Neural progenitor cell (in vitro differentiated cells): ENCODE results near the gene RPL10A. TPM values are rescaled to one million over a fixed set of nuclear protein-coding genes. Genes with fewer than 3 reads are reported as not detected.

Source experiments
- DNase-seq: peaks from one replicate; pipeline ENCODE4 v3.0.0-alpha.2; 2016; ENCODE audit warnings: low spot score
- H2AFZ ChIP-seq: fragments of 200-600 bp; sonication (generic); replicated peaks from 2 replicates; pipeline ENCODE4 v1.6.1; 2016; ENCODE audit warnings: antibody characterized with exemption
- H3F3A ChIP-seq: fragments of 200-600 bp; sonication (generic); 2 replicates; pipeline ENCODE4 v1.6.1; 2016; ENCODE audit warnings: antibody characterized with exemption, low read depth
- H3K27ac ChIP-seq: fragments of 200-600 bp; sonication (generic); 2 replicates; pipeline ENCODE4 v1.5.1; 2016; ENCODE audit warnings: mild to moderate bottlenecking
- H3K27me3 ChIP-seq: fragments of 200-600 bp; sonication (generic); 2 replicates; pipeline ENCODE4 v1.6.1; 2016; ENCODE audit warnings: mild to moderate bottlenecking, moderate library complexity
- H3K36me3 ChIP-seq: fragments of 200-600 bp; sonication (generic); 2 replicates; pipeline ENCODE4 v1.5.1; 2016
- H3K4me1 ChIP-seq: fragments of 200-600 bp; sonication (generic); 2 replicates; pipeline ENCODE4 v1.6.1; 2016; ENCODE audit warnings: mixed run types
- H3K4me2 ChIP-seq: fragments of 200-600 bp; sonication (generic); 2 replicates; pipeline ENCODE4 v1.6.1; 2016
- H3K4me3 ChIP-seq: fragments of 200-600 bp; sonication (generic); 2 replicates; pipeline ENCODE4 v1.5.1; 2016
- H3K79me2 ChIP-seq: fragments of 200-600 bp; sonication (generic); 2 replicates; pipeline ENCODE4 v1.6.1; 2016; ENCODE audit warnings: low read depth
- H3K9ac ChIP-seq: fragments of 200-600 bp; sonication (generic); 2 replicates; pipeline ENCODE4 v1.6.1; 2016
- H3K9me3 ChIP-seq: fragments of 200-600 bp; sonication (generic); 2 replicates; pipeline ENCODE4 v1.5.1; 2016; ENCODE audit warnings: low read depth
- H4K20me1 ChIP-seq: fragments of 200-600 bp; sonication (generic); 2 replicates; pipeline ENCODE4 v1.6.1; 2016; ENCODE audit warnings: low read depth
- H3K27ac Mint-ChIP-seq: 3 replicates; pipeline ENCODE4 v1.8.0; 2021; ENCODE audit warnings: mixed read lengths
- H3K27me3 Mint-ChIP-seq: 2 replicates; pipeline ENCODE4 v1.8.0; 2022; ENCODE audit warnings: low read depth, mild to moderate bottlenecking, inconsistent platforms, moderate library complexity, mixed read lengths; ENCODE audit not compliant: insufficient read depth
- H3K36me3 Mint-ChIP-seq: 3 replicates; pipeline ENCODE4 v1.8.0; 2021; ENCODE audit warnings: mixed read lengths
- H3K4me1 Mint-ChIP-seq: 3 replicates; pipeline ENCODE4 v1.8.0; 2021; ENCODE audit warnings: mixed read lengths
- H3K4me3 Mint-ChIP-seq: 3 replicates; pipeline ENCODE4 v1.8.0; 2021; ENCODE audit warnings: mild to moderate bottlenecking, moderate library complexity, mixed read lengths
- H3K9me3 Mint-ChIP-seq: 3 replicates; pipeline ENCODE4 v1.8.0; 2020; ENCODE audit warnings: mixed read lengths
- EZH2 ChIP-seq: fragments of 200-600 bp; sonication (generic); IDR thresholded peaks from 2 replicates; pipeline ENCODE4 v1.6.1; 2017; ENCODE audit warnings: antibody characterized with exemption, mild to moderate bottlenecking, moderate library complexity
- EZH2phosphoT487 ChIP-seq: fragments of 200-600 bp; sonication (generic); IDR thresholded peaks from 2 replicates; pipeline ENCODE4 v1.6.1; 2017; ENCODE audit warnings: antibody characterized with exemption
- microRNA-seq: library from miRNA; unstranded; fragments of <30 nt; microRNA quantifications from one replicate; pipeline ENCODE4, GENCODE V29; 2016
- small RNA-seq: library from RNA; depleted of rRNA; stranded (forward); fragments of <200 nt; gene quantifications from one replicate; pipeline ENCODE3, GENCODE V24; 2015
- total RNA-seq: library from RNA; depleted of rRNA; stranded (reverse); fragments of >200 nt; gene quantifications from 2 replicates; pipeline ENCODE4 v1.2.3, GENCODE V29; 2015; ENCODE audit warnings: low replicate concordance
- TF ChIP-seq, protein P1 (sequence below): fragments of 200-600 bp; sonication (generic); IDR thresholded peaks from 2 replicates; pipeline ENCODE4 v1.5.1; 2017; ENCODE audit warnings: antibody characterized with exemption, mild to moderate bottlenecking

Gene RPL10A
- total RNA-seq, 1 donor from 2014 or later = 2,002 TPM

DNA sequence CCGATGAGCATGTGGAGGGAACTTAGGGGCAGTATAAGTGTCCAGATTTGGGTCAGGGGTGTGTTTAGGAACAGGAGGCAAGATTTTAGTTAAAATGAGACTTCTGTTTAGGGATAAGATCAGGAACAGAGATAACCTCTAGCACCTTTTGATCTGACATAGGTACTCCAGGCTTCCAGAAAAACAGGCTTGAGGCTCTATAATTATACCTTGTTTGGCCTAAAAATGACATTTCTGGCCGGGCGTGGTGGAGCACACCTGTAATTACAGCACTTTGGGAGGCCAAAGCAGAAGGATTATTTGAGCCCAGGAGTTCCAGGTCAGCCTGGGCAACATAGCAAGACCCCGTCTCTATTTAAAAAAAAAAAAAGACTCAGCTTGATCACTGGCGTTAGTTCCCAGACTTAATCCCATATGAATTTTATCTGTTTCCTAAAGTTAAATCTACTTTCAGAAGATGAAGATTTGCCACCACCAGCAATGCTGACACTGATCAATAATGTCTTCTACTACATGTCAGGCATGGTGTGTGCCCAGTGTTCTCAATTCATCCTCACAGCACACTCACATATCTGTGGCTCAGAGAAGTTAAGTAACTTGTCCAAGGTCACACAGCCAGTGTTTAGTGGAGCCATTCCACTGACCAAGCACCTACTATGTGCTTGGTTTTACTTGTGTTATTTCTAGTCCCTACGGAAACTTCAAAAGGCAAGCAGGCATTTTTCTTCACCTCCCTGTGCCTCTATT, 50.5 kb downstream of the RPL10A start:
- peaks cover 3% of the 10 kb centered on the region for H3K27me3 Mint-ChIP-seq
- Histone ChIP-seq H3K4me2 (no peak overlapping the region), H2AFZ (no peak overlapping the region), H3F3A (peaks cover 13% of the 10 kb centered on the region), H3K4me3 (no peak overlapping the region), H4K20me1 (no peaks in the 10 kb centered on the region), H3K9me3 (no peaks in the 10 kb centered on the region), H3K9ac (no peak overlapping the region), H3K4me1 (peaks cover 11% of the 10 kb centered on the region), H3K79me2 (no peaks in the 10 kb centered on the region), H3K27ac (no peak overlapping the region), H3K27me3 (no peaks in the 10 kb centered on the region), H3K36me3 (no peaks in the 10 kb centered on the region)
- no peaks in the 10 kb centered on the region for H3K36me3 Mint-ChIP-seq
- H3K4me3 Mint-ChIP-seq = peak overlapping the region; percentile 13
- no peak for TF ChIP-seq EZH2
- TF ChIP-seq EZH2phosphoT487 = no peak
- TF ChIP-seq, protein P1, sequence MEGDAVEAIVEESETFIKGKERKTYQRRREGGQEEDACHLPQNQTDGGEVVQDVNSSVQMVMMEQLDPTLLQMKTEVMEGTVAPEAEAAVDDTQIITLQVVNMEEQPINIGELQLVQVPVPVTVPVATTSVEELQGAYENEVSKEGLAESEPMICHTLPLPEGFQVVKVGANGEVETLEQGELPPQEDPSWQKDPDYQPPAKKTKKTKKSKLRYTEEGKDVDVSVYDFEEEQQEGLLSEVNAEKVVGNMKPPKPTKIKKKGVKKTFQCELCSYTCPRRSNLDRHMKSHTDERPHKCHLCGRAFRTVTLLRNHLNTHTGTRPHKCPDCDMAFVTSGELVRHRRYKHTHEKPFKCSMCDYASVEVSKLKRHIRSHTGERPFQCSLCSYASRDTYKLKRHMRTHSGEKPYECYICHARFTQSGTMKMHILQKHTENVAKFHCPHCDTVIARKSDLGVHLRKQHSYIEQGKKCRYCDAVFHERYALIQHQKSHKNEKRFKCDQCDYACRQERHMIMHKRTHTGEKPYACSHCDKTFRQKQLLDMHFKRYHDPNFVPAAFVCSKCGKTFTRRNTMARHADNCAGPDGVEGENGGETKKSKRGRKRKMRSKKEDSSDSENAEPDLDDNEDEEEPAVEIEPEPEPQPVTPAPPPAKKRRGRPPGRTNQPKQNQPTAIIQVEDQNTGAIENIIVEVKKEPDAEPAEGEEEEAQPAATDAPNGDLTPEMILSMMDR = no peak
- no peak for DNase-seq
- peak overlapping the region; percentile 57 for H3K27ac Mint-ChIP-seq
- no peaks in the 10 kb centered on the region for H3K9me3 Mint-ChIP-seq
- H3K4me1 Mint-ChIP-seq = peaks cover 6% of the 10 kb centered on the region

- Histone ChIP-seq H3K9ac (no peak overlapping the region), H3K4me3 (no peak overlapping the region), H3K9me3 (no peaks in the 10 kb centered on the region), H3K27me3 (no peaks in the 10 kb centered on the region), H3K36me3 (no peaks in the 10 kb centered on the region), H3K4me1 (peaks cover 11% of the 10 kb centered on the region), H3K27ac (no peak overlapping the region), H3K79me2 (no peaks in the 10 kb centered on the region), H2AFZ (no peak overlapping the region), H3K4me2 (no peak overlapping the region), H3F3A (peaks cover 13% of the 10 kb centered on the region), H4K20me1 (no peaks in the 10 kb centered on the region)
- Mint-ChIP-seq H3K36me3 (no peaks in the 10 kb centered on the region), H3K27ac (no peak overlapping the region), H3K4me3 (no peak overlapping the region), H3K4me1 (peaks cover 6% of the 10 kb centered on the region), H3K9me3 (no peaks in the 10 kb centered on the region), H3K27me3 (peaks cover 3% of the 10 kb centered on the region)
- no peak for DNase-seq
- TF ChIP-seq EZH2phosphoT487 (no peak), EZH2 (no peak)
- TF ChIP-seq, protein P1 = no peak
These were observed 51.3 kb downstream of the RPL10A start for GRCh38 chr6:35519313-35520015.

Small RNA genes lying within 50 kb of the gene (microRNA-seq; reads per million reads assigned to microRNA genes)
- gene MIR7111 = not detected

Small RNA genes lying within 50 kb of the gene (small RNA-seq; reads per million reads assigned to genes)
- gene MIR7111 = not detected

Other genes starting within 250 kb of the RPL10A start
- 14.8 and 27.0 TPM in 2 replicates for gene ZNF76, start 208.7 kb upstream of the RPL10A start, total RNA-seq
- 0.17 and 0.19 TPM in 2 replicates for gene DEF6, start 170.6 kb upstream of the RPL10A start, total RNA-seq
- gene PPARD, start 125.8 kb upstream of the RPL10A start, total RNA-seq = 4.9 and 8.2 TPM in 2 replicates
- 9.3 and 23.9 TPM in 2 replicates for gene FANCE, start 16.1 kb upstream of the RPL10A start, total RNA-seq
- 9.7 and 23.5 TPM in 2 replicates for gene TEAD3, start 28.7 kb downstream of the RPL10A start, total RNA-seq
- gene TULP1, start 44.5 kb downstream of the RPL10A start, total RNA-seq = 0.46 TPM in 1 of 2 replicates, not detected in the other
- 19.8 and 20.9 TPM in 2 replicates for gene FKBP5, start 220.5 kb downstream of the RPL10A start, total RNA-seq